B cell (primary cell): ENCODE measurements around the gene KCNF1.

ENCODE experiments used
- EZH2 ChIP-seq: IDR thresholded peaks from 2 replicates; pipeline ENCODE4 v1.6.1; 2012; ENCODE audit warnings: borderline replicate concordance, low read depth, mild to moderate bottlenecking, moderate library complexity, low read length; ENCODE audit not compliant: insufficient read depth, poor library complexity, severe bottlenecking
- TF ChIP-seq, protein P1 (sequence below): fragments of 200-600 bp; IDR thresholded peaks from one replicate; pipeline ENCODE4 v1.8.0; 2022; ENCODE audit warnings: antibody characterized with exemption, mild to moderate bottlenecking

DNA sequence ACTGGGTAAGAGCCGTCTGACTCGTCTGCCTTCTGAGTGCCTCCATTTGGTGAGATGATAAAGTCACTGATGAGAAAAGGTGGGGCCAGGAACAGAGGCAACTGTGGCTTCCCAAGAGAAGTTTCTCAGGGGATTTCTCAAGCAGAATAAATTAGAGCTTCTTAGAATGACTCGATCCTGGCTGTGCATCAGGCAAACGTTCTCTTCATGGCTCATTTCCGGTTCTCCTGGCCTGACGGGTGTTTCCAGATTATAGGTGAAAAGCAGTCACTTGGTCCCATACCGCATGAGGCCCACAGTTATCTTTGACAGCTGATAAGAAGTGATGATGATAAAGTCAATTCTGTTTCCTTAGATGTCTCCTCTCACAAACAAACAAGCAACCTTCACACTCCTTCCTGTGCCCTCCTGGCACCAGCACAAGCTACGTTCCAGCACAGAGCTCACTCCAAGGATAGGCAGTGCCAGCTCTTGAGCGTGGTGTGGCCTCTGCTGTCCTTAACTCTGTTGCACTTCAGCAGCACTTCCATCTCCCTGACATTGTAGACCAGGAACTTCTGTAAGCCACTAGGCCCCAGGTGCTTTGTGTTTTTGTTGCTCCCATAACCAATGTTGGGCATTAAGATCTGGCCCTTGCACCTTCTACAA, 37.8 kb upstream of the KCNF1 start:
- TF ChIP-seq EZH2 = no peak
- TF ChIP-seq, protein P1, sequence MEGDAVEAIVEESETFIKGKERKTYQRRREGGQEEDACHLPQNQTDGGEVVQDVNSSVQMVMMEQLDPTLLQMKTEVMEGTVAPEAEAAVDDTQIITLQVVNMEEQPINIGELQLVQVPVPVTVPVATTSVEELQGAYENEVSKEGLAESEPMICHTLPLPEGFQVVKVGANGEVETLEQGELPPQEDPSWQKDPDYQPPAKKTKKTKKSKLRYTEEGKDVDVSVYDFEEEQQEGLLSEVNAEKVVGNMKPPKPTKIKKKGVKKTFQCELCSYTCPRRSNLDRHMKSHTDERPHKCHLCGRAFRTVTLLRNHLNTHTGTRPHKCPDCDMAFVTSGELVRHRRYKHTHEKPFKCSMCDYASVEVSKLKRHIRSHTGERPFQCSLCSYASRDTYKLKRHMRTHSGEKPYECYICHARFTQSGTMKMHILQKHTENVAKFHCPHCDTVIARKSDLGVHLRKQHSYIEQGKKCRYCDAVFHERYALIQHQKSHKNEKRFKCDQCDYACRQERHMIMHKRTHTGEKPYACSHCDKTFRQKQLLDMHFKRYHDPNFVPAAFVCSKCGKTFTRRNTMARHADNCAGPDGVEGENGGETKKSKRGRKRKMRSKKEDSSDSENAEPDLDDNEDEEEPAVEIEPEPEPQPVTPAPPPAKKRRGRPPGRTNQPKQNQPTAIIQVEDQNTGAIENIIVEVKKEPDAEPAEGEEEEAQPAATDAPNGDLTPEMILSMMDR = no peak
